ENCODE data around the gene GJA1.
"Not testable (repeated sequence)": the region's sequence is repeated elsewhere in the genome, so short reads cannot be mapped to it uniquely, and the experiment has no call there.

- TF ChIP-seq CTCF (IDR thresholded peaks at IDR 0.05; ENCODE audit: borderline replicate concordance, extremely low read depth, low read length, poor library complexity, severe bottlenecking); EZH2 (IDR thresholded peaks at IDR 0.05; ENCODE audit: borderline replicate concordance, low read depth, low read length, severe bottlenecking): not testable (repeated sequence)
Observed at GRCh38 chr6:121431776-121432175, 3.7 kb upstream of the GJA1 start.

All from DND-41 (cell line).